Tibial artery (tissue), 4 donors: ENCODE results near the gene EPHB4.

Source experiments
- DNase-seq, 2 donors: peaks; one replicate each; pipeline ENCODE4 v3.0.0-alpha.2; 2019
- H3K27ac ChIP-seq, 2 donors: fragments of 200-600 bp; sonication (generic) in 1 of 2; 1 replicate in 1 of 2; 2 replicates in 1 of 2; pipeline ENCODE4 v1.5.1; 2018 to 2019; ENCODE audit warnings: mild to moderate bottlenecking in 1 of 2
- H3K27me3 ChIP-seq, 2 donors: fragments of 200-600 bp; sonication (generic) in 1 of 2; one replicate each; pipeline versions ENCODE4 v1.5.1 to v1.6.0; 2016 to 2019
- H3K36me3 ChIP-seq, 3 donors: fragments of 200-600 bp; sonication (generic) in 2 of 3; one replicate each; pipeline ENCODE4 v1.5.1; 2016 to 2019; ENCODE audit warnings: mild to moderate bottlenecking in 2 of 3
- H3K4me1 ChIP-seq, 4 donors: fragments of 200-600 bp; sonication (generic) in 2 of 4; 1 replicate in 3 of 4; 2 replicates in 1 of 4; pipeline ENCODE4 v1.5.1; 2016 to 2019
- H3K4me3 ChIP-seq, 2 donors: fragments of 200-600 bp; sonication (generic) in 1 of 2; 1 replicate in 1 of 2; 2 replicates in 1 of 2; pipeline ENCODE4 v1.5.1; 2018 to 2019; ENCODE audit warnings: mild to moderate bottlenecking in 2 of 2
- H3K9me3 ChIP-seq, 3 donors: fragments of 200-600 bp; sonication (generic) in 1 of 3; one replicate each; pipeline ENCODE4 v1.5.1; 2016 to 2019
- CTCF ChIP-seq, 2 experiments: fragments of 200-600 bp in 1 of 2; fragments of 450-650 bp in 1 of 2; IDR thresholded peaks; one replicate each; pipeline ENCODE4 v1.5.1; 2017 to 2019; ENCODE audit warnings: antibody characterized with exemption in 2 of 2, mild to moderate bottlenecking in 1 of 2, moderate library complexity in 1 of 2
- intact Hi-C: fragments of 100-400 bp; cut with DNase I; formaldehyde crosslinking; loops from one replicate; pipeline ENCODE4 v1.15.0; 2023; ENCODE audit warnings: low total_unique reads

The EPHB4 gene

GRCh38 chr7:100803398-100804161 is 23.7 kb downstream of the EPHB4 start:
- Histone ChIP-seq H3K36me3 (peaks cover 0 to 40% (median 9%) of the 10 kb centered on the region in 3 donors), H3K27ac (no peak overlapping the region), H3K27me3 (peaks cover 0 to 31% of the 10 kb centered on the region in 2 donors), H3K4me1 (peaks cover 0 to 27% (median 7%) of the 10 kb centered on the region in 4 donors), H3K4me3 (no peak overlapping the region), H3K9me3 (no peaks in the 10 kb centered on the region)
- intact Hi-C loops, result loop anchor here (1.0 kb wide), 1 partner anchor 48 kb away; no protein-coding TSS in a partner anchor
- no peak for TF ChIP-seq CTCF (IDR thresholded peaks at IDR 0.05)
- DNase-seq, result peak; percentile 81 to 83

DNA sequence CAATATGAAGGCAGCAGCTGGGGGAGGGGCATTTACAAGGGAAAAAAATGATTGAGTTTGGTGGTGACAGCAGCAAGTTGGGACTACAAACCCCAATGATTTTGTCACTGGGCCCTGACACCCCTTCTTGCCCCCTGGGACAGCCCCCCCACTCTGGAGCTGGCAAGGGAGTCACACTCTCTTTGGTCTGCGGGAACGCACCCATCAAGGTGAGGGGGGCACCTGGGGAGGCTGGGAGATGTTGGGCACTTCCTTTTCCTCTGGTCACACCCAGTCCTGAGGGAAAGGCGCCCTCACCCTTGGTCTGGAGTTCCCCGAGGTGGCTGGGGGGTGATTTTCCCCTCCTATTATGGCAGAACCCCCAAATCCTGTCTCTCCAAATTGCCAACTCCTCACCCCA is 24.4 kb downstream of the EPHB4 start:
- Histone ChIP-seq H3K27ac (no peak overlapping the region), H3K27me3 (peaks cover 0 to 31% of the 10 kb centered on the region in 2 donors), H3K4me1 (peaks cover 0 to 27% (median 7%) of the 10 kb centered on the region in 4 donors), H3K9me3 (no peaks in the 10 kb centered on the region), H3K36me3 (peaks cover 0 to 34% (median 9%) of the 10 kb centered on the region in 3 donors), H3K4me3 (no peak overlapping the region)
- TF ChIP-seq CTCF (IDR thresholded peaks at IDR 0.05), result no peak
- DNase-seq, result no peak
- intact Hi-C loops, result loop anchor here (1.0 kb wide), 1 partner anchor 48 kb away; no protein-coding TSS in a partner anchor

- no peaks in the 10 kb centered on the region for H3K9me3 ChIP-seq
- peaks cover 0 to 36% of the 10 kb centered on the region in 2 donors for H3K27me3 ChIP-seq
- H3K27ac ChIP-seq, result no peak overlapping the region
- peaks cover 0 to 27% (median 7%) of the 10 kb centered on the region in 4 donors for H3K4me1 ChIP-seq
- intact Hi-C loops, result no loop called here
- H3K36me3 ChIP-seq, result peaks cover 0 to 25% (median 9%) of the 10 kb centered on the region in 3 donors
- DNase-seq, result no peak
- no peak overlapping the region for H3K4me3 ChIP-seq
- TF ChIP-seq CTCF (IDR thresholded peaks at IDR 0.05), result no peak
Observed at GRCh38 chr7:100801833-100802568, 25.3 kb downstream of the EPHB4 start.

DNA sequence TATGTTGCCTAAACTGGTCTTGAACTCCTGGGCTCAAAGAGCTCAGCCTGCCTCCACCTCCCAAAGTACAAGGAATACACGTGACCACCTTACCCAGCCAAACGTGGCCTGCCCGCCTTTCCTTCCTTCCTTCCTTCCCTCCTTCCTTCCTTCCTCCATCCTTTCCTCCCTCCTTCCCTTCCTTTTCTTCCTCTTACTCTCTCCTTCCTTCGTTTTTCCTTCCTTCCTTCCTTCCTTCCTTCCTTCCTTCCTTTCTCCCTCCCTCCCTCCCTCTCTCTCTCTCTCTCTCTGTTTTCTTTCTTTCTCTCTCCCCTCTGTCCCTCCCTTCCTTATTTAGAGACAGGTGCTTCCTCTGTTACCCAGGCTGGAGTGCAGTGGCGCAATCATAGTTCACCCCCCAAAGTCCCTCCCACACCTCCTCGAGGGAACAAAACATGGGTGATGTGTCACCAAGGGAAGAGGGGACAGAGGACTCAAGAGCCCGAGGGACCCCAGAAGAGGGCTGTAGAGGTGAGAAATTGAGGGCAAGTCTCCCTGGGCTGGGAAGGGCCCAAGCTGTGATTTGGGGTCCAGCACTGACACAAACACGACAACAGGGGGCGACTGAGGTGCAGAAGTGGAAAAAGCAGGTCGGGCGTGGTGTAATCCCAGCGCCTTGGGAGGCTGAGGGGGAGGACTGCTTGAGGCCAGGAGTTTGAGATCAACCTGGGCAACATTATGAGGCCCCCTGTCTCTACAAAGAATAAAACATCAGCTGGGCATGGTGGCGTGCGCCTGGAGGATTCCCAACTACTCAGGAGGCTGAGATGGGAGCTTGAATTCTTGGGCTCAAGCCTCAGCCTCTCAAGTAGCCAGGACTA is 28.1 kb downstream of the EPHB4 start:
- no peaks in the 10 kb centered on the region for H3K9me3 ChIP-seq
- peaks cover 0 to 56% of the 10 kb centered on the region in 2 donors for H3K27me3 ChIP-seq
- H3K27ac ChIP-seq, result no peak overlapping the region
- TF ChIP-seq CTCF (IDR thresholded peaks at IDR 0.05), result peak; percentile 42 to 58
- no peak overlapping the region for H3K4me3 ChIP-seq
- intact Hi-C loops, result no loop called here
- H3K36me3 ChIP-seq, result no peaks in the 10 kb centered on the region
- DNase-seq, result peak in 1 of 2 donors; percentile 55
- peaks cover 0 to 27% (median 7%) of the 10 kb centered on the region in 4 donors for H3K4me1 ChIP-seq

DNA sequence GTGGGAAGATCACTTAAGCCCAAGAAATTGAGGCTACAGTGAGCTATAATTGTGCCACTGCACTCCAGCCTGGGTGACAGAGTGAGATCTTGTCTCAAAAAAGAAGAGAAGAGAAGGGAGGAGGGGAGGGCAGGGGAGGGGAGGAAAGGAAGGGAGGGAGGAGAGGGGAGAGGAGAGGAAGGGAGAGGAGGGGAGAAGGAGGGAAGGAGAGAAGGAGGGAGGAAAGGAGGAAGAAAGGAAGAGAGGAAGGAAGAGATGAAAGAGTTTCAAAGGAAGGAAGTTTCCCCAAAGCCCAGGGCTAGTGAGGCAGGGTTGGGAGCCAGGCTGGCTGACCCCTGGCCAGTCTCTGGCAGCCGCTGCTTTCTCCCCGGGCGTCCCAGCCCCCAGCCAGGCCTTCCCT is 32.6 kb downstream of the EPHB4 start:
- no peak overlapping the region for H3K27ac ChIP-seq
- intact Hi-C loops, result no loop called here
- H3K9me3 ChIP-seq, result no peaks in the 10 kb centered on the region
- TF ChIP-seq CTCF (IDR thresholded peaks at IDR 0.05), result no peak
- H3K4me1 ChIP-seq, result peaks cover 0 to 4% (median 0%) of the 10 kb centered on the region in 4 donors
- no peak overlapping the region for H3K4me3 ChIP-seq
- H3K27me3 ChIP-seq, result peaks cover 0 to 50% of the 10 kb centered on the region in 2 donors
- no peak for DNase-seq
- H3K36me3 ChIP-seq, result no peaks in the 10 kb centered on the region
